GM18907 (cell line): Measurements from ENCODE around the gene STRN3.
A peak's percentile ranks its signal among the peaks of the same experiment; 100 is the strongest.

Experiments
- ATAC-seq: cut with Tn5 transposase; IDR thresholded peaks from one replicate; pipeline ENCODE4 v1.9.1; 2021; ENCODE audit warnings: mild to moderate bottlenecking, moderate library complexity; ENCODE audit not compliant: unreplicated experiment

Gene STRN3

GRCh38 chr14:30874999-30875787, 151.0 kb downstream of the STRN3 start:
- ATAC-seq: peak; percentile 42

- peak; percentile 79 for ATAC-seq
These were observed 151.8 kb downstream of the STRN3 start, which contains the start of gene COCH for GRCh38 chr14:30874120-30874998. Gene COCH (plus strand): TSS chr14:30874559. CDS start chr14:30874939, 380 bp downstream.

GRCh38 chr14:30873308-30874119, 152.7 kb downstream of the STRN3 start:
- no peak for ATAC-seq

DNA sequence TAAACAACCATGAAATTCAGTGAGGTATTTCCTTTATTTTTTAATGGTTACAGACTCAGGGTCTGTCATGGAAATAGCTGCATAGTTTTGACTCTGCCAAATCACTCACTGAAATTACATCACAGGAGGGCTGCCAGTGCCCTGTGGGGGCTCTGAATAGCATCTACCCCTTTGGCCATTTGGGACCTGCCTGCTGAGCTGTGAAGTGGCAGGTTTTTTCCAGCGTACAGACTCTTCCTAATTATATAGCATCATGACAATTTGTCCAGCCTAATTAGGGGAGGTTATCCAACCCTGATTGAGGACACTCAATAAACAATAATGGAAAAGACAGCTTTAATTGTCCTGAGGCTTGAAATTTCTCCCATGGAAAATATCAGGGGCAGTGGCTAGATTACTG, 153.6 kb downstream of the STRN3 start:
- no peak for ATAC-seq

DNA sequence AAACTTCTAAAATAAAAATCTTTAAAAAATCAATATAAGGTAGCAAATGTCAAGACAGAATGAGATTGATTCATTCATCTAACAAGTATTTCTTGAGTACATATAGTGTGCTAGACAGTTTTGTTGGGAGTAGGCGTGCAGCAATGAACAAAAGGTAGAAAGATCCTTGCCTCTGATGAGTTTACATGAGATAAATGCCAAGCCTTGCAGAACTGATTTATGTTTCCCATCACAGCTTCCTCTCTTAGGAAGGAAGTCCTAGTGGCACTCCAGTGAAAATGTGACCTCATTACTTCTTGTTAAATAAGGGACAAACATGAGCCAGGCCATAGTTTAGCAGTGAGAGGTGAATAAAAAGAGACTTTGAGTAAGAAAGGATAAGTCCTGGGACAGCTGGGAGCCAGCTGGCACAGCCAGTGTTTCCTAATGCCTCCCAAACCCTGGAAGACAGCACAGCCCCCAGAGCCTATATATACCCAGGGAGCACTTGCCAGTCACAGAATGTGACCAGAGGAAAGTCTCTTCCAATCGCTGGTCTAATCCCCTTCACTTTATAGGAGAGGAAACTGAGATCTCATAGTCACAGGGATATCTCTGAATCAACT, 156.5 kb downstream of the STRN3 start:
- no peak for ATAC-seq

- ATAC-seq: no peak
These were observed 157.4 kb downstream of the STRN3 start for GRCh38 chr14:30868736-30869135.

GRCh38 chr14:30864934-30865333, 161.2 kb downstream of the STRN3 start:
- no peak for ATAC-seq

DNA sequence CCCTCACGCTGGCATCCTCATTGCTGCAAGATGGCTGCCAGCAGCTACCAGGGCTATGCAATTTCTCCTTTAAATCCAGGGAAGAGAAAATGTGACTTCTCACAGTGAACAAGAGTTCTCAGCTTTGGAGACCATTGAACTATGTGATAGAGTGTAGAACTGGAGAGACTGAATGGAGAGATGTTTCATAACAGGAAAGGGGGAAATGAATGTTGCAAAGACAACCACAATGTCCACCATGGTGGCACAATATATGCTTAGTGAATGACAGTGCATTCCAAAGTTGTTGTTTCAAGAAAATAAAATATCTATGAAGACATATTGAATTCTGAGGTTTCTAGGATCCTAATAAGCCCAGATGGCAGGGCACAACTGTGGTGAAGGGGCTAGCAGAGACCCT, 165.0 kb downstream of the STRN3 start:
- ATAC-seq: no peak

GRCh38 chr14:30855345-30856037, 170.7 kb downstream of the STRN3 start:
- peak; percentile 78 for ATAC-seq

DNA sequence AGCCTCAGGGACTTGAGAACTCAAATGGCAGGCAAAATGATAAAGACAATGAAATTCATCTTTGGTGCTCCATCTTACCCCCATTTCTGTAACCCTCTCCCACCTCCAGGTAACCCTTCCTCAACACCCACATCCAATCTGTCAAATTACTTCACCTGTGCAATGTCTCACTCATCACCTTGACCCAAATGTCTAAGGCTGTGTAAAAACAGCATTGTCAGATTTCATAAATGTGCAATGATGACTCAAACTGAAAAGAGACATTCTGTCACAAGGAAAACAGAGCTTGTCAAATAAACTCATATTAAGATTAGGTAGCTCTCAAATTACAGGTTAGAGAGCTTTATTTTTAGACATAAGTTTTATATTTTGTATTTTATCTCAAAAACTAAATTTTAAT, 171.7 kb downstream of the STRN3 start:
- ATAC-seq: peak; percentile 42

- ATAC-seq: no peak
These were observed 172.2 kb downstream of the STRN3 start for GRCh38 chr14:30853946-30854345.

DNA sequence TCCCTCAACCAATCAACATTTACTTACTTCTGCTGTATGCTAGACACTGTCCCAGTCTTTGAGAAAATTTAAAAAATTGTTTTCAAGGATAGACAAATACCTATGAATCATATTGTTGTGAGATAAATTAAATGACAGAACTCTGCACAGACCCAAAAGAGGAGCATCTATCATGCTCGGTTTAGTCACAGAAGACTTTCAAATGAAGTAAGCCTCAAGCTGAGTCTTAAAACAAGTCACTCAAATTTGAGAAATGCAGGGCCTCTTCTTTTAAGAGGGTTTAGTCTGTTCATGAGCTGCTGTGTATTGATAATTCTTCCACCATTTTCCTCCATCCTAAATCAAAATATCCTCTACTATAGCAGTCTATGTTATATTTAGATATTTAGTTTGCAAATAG, 176.2 kb downstream of the STRN3 start:
- ATAC-seq: no peak

- peak; percentile 92 for ATAC-seq
These were observed 176.8 kb downstream of the STRN3 start for GRCh38 chr14:30849354-30849753.

- no peak for ATAC-seq
These were observed 177.5 kb downstream of the STRN3 start for GRCh38 chr14:30848449-30849240.
